HG02840 (cell line): ENCODE data around the gene TGFBR3L.
"Not testable (repeated sequence)": the region's sequence is repeated elsewhere in the genome, so short reads cannot be mapped to it uniquely, and the experiment has no call there.

ENCODE experiments used
- ATAC-seq: cut with Tn5 transposase; IDR thresholded peaks from one replicate; pipeline ENCODE4 v1.9.1; 2021; ENCODE audit warnings: mild to moderate bottlenecking, moderate library complexity, moderate number of reproducible peaks; ENCODE audit not compliant: unreplicated experiment, low FRiP score

The TGFBR3L gene

DNA sequence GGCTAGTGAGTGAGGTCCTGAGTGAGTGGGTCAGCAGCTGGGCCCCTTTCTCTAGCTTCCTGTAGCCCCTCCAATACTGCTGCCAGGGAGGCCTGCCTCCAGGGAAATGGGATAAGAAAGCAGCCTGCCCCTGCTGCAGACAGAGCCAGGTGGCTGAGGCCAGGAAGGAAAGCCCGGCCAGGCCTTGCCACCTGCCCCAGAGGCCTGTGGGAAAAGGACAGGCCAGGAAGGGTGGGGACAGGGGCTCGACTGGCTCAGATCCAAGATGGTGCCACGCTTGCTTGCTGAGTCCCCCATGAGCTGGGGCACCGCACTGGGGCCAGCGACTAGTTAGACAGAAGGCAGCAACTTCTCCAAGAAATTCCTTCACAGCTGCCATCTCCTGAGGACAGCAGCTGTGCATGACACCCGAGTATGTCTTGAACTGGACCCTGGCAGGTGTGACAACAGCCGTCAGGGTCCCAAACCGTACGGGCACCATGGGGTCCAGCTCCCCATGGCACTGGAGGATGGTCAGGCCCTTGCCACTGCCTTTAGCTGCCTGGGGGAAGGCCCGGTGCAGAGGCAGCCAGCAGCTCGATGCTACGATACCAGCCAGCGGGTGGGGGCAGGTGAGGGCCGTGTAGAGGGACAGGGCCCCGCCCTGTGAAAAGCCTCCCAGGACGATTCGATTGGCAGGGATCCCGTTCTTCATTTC lies 35.4 kb upstream of the TGFBR3L start:
- ATAC-seq, result no peak

DNA sequence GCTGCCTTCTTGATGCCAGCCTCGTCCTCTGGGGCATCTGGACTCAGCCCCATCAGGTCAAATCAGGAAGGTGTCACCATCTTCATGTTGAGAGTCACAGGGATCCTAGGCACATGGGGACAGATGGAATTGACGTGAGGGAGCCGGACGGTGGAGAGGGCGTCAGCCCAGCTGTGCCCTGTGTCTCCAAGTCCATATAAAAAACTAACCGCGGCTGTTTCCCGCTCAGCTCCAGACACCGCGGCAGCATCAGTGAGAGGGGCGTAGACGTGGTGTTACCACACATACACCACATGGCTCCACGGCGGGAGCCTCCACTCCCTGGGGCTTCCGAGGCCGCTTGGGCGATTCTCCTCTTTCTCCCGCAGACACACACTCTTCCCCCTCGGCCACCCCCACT lies 34.8 kb upstream of the TGFBR3L start:
- ATAC-seq, result no peak

DNA sequence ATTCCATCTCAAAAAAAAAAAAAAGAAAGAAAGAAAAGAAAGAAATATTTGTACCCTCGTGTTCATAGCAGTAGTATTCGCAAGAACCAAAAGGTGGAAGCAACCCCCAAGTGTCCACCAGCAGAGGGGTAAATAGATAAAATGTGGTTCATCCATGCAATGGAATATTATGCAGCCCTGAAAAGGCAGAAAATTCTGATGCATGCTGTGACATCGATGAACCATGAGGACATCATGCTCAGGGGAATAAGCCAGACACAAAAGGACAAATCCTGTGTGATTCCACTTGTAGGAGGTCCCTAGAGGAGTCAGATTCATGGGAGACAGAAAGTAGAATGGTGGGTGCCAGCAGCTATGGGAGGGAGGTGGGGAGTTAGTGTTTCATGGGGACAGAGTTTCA lies 32.7 kb upstream of the TGFBR3L start:
- no peak for ATAC-seq

DNA sequence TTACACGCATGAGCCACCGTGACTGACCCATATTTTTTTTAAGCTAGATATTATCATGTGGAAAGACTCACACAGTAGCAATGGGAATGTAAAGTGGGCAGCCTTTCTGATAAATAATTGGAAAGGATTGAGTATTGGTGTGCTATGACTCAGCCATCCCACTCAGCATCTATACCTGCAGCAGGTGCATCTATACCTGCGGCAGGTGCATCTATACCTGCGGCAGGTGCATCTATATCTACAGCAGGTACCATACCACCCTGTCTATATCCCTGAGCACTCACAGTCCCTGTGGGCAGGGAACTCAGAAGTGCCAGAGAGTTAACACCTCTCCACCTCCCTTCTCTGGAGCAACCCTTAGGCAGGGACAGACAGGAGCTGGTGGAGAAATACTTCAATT lies 31.5 kb upstream of the TGFBR3L start:
- no peak for ATAC-seq

DNA sequence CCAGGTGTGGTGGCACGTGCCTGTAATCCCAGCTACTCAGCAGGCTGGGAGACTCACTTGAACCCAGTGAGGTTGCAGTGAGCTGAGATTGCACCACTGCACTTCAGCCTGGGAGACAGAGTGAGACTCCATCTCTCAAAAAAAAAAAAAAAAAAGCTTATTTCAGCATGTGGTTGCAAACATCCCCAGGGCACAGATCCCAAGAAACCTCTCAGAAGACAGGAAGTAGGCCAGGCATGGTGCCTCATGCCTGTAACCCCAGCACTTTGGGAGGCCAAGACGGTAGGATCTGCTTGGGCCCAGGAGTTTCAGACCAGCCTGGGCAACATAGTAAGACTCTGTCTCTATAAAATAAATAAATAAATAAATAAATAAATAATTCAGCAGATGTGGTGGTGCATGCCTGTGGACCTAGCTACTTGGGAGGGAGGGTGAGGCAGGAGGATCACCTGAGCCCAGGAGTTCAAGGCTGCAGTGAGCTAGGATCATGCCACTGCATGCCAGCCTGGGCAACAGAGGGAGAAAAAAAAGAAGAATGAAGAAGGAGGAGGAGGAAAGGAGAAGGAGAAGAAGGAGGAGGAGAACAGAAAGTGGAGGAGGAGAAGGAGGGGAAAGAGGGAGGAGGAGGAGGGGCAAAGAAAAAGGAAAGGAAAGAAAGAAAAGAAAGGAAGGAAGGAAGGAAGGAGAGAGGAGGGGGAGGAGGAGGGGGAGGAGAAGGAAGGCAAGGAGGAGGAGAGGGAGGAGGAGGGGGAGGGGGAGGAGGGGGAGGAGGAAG lies 30.6 kb upstream of the TGFBR3L start:
- no peak for ATAC-seq

DNA sequence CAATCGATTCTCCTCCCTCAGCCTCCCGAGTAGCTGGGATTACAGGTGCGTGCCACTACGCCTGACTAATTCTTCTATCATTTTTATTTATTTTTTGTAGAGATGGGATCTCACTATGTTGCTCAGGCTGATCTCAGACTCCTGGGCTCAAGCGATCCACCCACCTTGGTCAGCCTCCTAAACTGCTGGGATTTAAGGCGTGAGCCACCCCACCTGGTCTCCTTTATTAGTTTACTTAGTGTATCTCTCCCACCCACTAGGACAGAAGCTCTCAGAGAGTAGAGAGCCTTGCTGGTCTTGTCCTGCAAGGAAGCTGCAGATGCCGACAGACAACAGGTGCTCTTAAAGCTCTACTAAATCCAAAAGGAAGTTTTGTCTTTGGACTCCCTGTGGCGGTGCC lies 28.8 kb upstream of the TGFBR3L start:
- no peak for ATAC-seq

DNA sequence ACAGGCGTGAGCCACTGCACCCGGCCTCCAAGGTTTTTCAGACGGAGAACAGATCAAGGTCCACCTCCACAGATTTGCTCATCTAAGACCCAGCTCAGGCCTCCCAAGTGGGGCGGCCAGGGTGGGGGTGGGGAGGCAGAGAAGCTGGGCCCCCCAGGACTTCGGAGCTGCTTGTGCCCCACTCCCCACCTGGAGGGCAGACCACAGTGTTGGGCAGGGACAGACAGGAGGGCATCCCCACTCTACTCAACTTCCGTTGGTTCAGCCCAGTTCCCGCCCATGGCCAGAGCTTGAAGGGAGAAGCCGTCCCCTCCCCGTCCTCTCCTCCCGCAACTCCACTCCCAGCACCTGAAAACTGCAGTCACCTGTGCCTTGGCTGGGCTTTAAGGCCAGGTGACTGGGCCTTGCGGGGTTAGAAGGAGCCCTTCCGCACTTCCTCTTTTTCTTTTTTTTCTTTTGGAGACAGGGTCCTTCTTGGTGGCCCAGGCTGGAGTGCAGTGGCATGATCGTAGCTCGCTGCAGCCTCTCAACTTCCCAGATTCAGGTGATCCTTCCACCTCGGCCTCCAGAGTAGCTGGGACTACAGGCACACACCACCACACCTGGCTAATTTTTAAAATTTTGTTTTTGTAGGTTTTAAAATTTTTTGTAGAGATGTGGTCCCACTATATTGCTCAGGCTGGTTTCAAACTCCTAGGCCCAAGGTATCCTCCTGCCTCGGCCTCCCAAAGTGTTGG lies 27.1 kb upstream of the TGFBR3L start:
- ATAC-seq, result no peak

DNA sequence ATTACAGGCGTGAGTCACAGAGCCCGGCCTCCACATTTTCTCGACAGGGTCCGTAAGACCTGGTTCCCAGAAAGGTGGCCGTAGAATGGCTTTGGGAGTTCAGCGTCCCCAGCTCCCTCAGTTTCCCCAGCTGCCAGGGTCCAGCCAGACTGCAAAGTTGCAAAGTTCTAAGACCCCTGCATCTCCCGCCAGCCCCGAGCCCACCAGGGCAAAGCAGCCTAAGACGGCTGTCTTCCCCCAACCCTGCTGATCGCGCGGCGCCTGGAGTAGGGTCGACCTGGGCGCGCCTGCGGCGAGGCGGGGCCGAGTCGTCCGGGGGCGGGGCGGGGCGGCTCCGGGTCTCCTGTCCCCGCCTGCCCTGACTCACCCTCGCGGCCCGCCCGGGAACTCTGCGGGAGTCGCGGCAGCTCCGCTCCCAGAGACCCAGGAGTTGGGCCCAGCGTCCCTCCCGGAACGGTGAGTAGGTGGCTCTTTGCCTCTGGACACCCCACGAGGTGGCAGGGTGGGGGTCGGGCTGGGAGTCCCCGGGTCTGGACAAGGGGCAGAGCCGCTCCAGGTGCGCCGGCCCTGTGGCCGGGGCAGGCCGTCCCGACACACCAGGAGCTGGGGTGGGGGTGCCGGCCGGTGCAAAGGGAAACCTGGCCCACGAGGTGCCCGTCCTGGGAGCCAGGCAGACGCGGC lies 26.3 kb upstream of the TGFBR3L start, which contains the start of gene LRRC8E:
Gene LRRC8E (plus strand): TSS at position 366 of the 681 bp plus-strand sequence. CDS start 7,094 bp downstream, outside the sequence.
- ATAC-seq, result no peak

DNA sequence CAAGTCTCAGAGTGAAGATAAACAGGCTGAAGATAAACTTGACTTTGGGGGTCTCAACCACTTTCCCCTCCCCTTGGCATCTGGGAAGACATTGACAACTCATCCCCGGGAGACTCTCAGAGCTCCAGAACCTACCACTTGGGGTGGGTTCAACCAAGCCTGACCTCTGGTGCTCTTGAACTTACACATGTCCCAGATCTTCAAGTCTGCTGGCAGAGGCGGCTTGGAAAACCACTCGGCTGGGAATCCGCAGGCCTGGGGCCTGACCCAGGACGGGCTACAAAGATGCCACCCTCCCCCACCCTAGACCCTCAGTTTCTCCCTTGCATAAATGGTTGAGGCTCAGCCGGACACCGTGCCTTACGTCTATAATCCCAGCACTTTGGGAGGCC lies 25.8 kb upstream of the TGFBR3L start:
- no peak for ATAC-seq

DNA sequence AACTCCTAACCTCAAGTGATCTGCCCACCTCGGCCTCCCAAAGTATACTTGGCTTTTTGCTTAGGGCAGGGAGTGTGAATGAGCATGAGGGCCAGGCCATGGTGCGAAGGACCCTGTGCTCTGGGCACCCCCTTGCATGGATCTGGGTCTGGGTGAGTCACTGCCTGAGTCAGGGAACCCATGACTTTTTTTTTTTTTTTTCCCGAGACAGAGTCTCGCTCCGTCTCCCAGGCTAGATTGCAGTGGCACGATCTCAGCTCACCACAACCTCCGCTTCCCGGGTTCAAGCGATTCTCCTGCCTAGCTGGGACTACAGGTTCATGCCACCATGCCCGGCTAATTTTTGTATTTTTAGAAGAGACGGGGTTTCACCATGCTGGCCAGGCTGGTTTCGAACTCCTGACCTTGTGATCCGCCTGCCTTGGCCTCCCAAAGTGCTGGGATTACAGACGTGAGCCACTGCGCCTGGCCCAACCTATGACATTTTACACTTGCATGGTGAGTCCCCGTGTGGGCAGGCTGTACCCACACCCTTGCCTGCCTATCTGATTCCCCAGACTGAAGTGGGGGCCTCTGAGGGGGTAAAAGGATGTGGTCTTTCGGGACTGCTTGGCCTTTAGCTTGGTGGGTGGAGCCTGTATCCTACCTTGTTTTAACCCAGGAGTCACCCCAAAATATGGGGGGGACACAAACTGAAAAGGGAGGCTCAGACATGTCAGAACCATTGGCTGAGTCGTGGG lies 21.1 kb upstream of the TGFBR3L start:
- ATAC-seq, result not testable (repeated sequence)

DNA sequence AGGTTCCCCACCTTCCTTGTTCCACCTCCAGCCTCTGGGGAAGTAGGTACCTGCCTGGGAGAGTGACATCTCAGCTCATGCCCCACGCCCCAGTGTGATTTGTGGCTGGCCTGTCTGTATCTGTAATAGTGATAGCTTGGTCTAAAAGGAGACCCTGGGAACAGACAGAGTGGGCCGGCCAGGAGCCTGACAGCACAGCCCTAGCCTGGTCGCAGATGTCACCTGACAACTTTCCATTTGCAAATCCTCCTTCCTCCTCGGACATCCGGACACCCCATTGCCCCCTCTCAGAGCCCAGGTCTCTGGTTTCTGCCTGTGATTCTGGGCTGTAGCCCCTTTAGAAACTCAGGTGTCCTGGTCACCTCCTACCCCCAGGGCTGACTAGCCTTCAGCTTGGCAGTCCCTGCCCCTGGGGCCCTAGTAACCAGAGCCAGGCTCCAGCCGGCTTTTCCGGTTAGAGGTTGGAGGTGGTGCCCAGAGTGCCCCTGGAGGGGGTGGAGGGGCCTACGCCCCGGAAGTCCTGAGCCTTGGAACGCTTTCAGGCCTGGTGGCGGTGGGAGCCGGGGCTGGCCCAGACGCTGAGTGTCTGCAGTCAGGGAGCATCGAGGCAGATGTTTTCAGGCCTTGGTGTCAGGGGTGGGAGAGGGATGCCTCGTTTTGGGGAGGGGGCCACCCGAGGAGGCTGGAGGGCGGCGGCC lies 19.9 kb upstream of the TGFBR3L start:
- ATAC-seq, result no peak

DNA sequence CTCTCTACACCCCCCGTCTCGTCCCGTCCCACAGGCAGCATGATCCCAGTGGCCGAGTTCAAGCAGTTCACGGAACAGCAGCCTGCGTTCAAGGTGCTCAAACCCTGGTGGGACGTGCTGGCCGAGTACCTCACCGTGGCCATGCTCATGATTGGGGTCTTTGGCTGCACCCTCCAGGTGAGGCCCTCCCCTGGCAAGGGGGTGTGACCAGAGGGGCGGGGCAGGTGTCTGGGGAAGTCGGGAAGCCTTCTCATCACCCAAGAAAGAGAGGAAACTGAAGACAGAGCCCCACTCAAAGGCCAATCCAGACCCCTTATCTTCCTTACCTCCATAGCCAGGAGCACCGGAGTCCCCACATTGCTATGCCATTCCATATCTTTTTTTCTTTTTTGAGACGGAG lies 19.1 kb upstream of the TGFBR3L start:
- ATAC-seq, result no peak

DNA sequence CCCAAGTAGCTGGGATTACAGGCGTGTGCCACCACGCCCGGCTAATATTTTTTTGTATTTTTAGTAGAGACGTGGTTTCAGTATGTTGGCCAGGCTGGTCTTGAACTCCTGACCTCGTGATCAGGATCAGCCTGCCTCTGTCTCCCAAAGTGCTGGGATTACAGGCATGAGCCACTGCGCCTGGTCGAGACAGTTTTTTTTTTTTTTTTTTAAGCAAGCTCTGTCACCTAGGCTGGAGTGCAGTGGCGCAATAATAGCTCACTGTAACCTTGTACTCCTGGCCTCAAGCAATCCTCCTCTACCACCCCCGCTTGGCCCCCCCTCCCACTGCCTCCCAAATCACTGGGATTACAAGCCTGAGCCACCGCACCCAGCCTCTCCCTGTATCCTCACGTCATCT lies 17.3 kb upstream of the TGFBR3L start:
- ATAC-seq, result no peak

DNA sequence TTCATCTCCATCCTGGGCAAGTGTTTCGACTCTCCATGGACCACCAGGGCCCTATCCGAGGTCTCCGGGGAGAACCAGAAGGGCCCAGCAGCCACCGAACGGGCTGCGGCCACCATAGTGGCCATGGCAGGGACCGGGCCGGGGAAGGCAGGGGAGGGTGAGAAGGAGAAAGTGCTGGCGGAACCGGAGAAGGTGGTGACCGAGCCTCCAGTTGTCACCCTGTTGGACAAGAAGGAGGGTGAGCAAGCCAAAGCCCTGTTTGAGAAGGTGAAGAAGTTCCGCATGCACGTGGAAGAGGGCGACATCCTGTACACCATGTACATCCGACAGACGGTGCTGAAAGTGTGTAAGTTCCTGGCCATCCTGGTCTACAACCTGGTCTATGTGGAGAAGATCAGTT lies 15.7 kb upstream of the TGFBR3L start:
- ATAC-seq, result no peak

DNA sequence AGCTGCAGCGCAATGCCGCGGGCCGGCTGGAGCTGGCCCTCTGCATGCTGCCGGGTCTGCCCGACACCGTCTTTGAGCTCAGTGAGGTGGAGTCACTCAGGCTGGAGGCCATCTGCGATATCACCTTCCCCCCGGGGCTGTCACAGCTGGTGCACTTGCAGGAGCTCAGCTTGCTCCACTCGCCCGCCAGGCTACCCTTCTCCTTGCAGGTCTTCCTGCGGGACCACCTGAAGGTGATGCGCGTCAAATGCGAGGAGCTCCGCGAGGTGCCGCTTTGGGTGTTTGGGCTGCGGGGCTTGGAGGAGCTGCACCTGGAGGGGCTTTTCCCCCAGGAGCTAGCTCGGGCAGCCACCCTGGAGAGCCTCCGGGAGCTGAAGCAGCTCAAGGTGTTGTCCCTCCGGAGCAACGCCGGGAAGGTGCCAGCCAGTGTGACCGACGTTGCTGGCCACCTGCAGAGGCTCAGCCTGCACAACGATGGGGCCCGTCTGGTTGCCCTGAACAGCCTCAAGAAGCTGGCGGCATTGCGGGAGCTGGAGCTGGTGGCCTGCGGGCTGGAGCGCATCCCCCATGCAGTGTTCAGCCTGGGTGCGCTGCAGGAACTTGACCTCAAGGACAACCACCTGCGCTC lies 14.8 kb upstream of the TGFBR3L start:
- no peak for ATAC-seq

DNA sequence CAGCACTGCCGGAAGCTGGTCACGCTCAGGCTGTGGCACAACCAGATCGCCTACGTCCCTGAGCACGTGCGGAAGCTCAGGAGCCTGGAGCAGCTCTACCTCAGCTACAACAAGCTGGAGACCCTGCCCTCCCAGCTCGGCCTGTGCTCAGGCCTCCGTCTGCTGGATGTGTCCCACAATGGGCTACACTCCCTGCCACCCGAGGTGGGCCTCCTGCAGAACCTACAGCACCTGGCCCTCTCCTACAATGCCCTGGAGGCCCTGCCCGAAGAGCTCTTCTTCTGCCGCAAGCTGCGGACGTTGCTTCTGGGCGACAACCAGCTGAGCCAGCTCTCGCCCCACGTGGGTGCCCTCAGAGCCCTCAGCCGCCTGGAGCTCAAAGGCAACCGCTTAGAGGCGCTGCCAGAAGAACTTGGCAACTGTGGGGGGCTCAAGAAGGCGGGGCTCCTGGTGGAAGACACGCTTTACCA lies 14.2 kb upstream of the TGFBR3L start:
- ATAC-seq, result no peak

DNA sequence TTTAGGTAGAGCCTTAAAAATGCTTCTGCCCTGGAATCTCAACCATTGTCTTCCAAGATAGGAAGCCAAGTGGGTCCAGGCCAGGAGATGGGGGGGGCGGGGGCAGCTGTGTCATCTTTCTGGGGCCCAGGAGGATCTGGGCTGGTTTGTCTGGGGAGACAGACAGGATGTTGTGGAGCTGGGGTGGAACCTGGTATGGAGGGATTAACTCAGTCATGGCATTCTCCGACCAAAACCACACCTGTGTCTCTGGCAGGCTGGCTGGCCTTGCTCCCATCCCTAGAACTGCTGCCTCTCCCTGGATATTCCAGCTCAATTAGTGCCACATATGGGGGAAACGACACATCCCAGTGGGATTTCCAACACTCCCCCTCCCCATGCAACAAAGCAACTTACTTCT lies 13.7 kb upstream of the TGFBR3L start:
- no peak for ATAC-seq

DNA sequence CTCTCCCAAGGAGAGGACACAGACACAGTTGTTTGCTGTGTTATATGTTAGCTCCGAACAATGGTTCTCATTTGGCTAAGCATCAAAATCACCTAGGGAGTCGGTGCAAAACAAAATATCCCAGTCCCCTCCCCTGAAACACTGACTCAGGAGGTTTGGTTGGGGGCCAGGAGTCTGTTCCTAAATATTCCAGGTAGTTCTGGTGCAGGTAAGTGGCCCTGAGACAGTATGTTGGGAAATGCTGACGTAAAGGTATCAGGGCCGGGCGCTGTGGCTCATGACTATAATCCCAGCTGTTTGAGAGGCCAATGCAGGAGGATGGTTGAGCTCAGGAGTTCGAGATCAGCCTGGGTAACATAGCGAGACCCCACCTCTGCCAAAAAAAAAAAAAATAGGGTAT lies 13.3 kb upstream of the TGFBR3L start:
- no peak for ATAC-seq

DNA sequence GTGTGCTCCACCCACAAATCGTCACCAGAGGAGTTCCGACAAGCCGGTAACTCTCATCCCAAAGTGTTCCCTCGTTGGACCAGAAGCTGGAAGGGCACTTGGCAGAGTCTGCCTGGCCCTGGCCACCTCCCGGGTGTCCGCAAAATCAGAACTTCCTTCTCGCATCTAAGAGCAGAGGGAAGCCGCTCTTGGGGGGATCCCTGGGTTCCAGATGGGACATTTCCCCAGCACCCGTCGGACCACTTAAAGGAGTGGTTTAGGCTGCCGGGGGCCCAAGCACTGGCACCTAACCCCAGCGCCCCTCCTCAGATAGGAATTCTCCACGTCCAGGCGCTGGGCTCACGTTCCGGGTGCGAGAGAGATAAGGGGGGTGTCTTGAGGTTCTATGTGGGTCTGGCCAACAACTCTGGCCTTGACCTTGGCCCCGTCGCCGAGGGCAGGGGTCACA lies 11.8 kb upstream of the TGFBR3L start:
- peak; percentile 0 for ATAC-seq
